Dedifferentiated amniotic fluid mesenchymal stem cell (primary cell): ENCODE data around the gene GCN1.

Experiments used
- DNase-seq: peaks from one replicate; pipeline ENCODE4 v3.0.0-alpha.2; 2016; ENCODE audit errors: extremely low spot score

GCN1 gene

DNA sequence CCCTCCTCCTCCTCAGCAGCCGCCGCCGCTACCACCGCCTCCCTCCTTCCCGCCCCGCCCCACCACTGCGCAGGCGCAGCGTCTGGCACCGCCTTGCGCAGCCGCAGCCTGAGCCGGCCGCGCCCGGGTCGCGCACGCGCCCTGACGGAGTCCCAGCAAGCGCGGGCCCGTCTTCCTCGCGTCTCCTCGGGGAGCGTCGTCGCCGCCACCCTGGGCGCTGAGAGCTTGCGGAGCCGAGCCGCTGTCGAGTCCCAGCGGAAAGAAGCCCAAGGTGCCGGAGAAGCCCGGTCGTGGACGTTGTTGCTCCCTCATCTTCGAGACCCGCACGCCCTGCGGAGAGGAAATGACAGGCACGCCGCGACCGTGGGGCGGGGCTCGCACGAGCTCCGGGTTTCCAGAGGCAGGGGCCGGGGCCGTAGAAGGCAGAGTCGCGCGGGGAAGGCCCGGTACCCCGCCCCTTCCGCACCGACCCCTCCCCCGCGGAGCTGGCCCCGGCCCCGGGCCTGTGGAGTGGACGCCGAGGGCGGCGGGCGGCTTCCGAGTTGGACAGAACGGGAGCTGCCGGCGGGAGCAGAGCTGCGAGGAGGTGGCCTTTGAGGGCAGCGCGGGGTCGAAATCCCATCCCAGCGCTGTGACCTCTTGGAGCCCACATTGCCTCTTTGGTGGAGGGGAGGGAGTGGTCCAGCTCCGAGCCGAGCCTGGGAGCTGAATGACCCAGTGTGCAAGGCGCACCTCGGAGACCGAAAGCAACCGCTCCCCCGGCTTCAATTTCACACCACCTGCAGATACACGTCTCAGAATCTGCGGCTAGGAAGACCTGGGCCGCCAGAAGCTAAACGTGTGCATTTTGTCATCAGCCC, 77.5 kb downstream of the GCN1 start:
- peak; percentile 85 for DNase-seq

DNA sequence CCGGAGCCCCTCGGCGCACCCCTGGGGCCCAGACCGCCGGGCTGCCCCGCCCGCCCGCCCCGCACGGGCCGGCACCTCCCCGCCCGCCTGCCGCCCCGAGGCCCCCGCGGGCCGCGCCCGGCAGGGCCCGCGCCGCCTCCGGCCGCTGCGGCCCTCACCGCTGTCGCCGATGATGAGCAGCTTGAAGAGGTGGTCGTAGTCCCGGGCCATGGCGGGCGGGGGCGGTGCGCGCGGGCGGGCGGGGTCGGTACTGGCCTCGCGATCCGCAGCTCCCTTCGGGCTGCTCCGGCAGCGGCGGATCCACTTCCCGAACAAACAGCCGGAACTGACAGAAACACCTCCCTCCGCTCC, 78.1 kb downstream of the GCN1 start, which contains the start of gene RAB35:
RAB35 (minus strand) TSS at position 313 of the 351 bp plus-strand sequence; CDS start at position 210, 103 bp downstream.
- no peak for DNase-seq

DNA sequence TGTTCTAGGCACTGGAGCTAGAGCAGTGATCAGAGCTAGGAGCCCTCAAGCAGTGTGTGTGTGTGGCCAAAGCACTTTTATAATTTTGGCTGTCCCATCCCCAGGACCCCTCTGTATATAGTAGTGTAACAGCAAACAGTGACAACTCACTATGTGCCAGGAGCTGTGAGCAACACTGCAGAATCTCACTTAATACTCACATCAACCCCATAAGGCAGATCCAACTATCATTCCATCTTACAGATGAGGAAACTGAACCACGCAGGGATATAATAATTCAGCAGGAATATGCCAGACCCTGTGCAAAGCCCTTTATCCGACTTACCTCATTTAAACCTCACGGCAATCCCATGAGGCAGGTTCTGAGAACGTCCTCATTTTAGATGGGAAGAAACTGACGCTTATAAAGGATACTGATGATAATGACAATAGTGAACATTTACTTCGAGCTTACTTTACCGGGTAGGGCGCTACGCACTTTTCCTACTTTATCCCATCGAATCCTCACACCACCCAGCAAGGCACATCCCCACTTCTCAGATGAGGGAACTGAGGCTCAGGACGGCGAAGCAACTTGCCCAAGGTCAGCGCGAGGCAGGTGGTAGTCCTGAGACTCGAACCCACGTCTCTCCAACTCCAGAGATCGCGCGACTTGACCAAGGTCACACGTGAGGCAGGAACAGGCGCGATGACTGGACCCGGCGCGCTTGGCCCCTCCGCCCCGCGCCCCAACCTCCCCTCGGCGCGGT, 78.6 kb downstream of the GCN1 start:
- DNase-seq = no peak

DNA sequence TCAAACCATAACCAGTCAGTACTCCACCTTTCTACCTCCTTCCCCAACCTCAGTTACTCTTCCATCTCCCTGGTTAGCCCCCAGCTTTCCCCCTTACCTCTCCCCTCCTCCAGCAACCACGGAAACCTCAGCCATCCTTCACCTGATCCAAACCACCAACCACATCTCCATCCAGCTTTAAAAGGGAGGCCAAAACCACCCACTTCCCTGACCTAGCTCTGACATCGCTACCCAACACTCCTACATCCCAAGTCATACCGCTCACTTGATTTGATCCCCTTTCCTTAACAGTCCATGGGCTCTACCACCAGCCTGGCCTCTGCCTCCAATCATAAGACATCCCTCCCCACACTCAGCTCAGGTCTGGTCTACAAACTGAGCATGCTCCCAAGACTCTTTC, 79.4 kb downstream of the GCN1 start:
- DNase-seq = no peak

DNA sequence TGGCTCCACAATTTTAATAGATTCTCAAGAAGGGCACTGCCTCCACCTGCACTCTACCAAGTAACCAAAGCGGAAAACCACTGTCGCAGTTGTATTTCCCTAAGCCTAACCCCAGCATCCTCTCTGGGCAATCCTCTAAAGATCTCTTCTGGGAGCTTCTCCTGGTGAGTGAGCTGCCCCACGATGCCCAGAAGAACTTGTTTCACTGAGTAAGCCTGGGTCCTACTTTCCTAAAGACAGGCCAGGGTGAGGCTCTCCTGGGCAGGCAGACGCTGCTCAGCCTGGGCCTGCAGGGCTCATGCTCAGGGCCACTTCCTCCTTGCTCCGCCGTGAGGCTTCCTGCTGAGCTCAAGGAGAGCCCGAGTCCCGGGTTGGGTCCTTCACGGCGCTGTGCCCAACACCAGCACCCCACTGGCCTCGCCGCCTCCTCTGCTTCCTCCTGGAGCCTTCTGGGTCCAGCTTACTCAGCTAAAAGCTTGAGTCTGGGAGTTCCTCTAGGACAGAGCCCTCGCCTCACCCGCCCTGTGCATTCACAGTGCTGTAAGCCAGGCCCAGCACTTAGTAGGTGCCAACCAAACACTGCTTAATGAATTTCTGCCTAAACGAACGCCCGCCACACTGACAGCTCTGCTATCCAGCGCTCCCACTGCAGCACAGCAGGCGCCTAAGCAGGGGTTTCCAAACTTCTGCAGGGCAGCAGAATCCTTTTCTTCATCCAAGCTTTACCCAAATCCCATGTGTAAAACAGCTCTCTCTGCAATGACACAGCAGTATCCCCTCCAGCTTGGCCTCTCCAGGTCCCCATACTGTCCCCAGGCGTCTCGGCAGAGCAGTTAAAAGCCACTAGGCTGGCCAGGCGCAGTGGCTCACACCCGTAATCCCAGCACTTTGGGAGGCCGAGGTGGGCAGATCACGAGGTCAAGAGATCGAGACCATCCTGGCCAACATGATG, 83.7 kb downstream of the GCN1 start:
- DNase-seq = no peak

DNA sequence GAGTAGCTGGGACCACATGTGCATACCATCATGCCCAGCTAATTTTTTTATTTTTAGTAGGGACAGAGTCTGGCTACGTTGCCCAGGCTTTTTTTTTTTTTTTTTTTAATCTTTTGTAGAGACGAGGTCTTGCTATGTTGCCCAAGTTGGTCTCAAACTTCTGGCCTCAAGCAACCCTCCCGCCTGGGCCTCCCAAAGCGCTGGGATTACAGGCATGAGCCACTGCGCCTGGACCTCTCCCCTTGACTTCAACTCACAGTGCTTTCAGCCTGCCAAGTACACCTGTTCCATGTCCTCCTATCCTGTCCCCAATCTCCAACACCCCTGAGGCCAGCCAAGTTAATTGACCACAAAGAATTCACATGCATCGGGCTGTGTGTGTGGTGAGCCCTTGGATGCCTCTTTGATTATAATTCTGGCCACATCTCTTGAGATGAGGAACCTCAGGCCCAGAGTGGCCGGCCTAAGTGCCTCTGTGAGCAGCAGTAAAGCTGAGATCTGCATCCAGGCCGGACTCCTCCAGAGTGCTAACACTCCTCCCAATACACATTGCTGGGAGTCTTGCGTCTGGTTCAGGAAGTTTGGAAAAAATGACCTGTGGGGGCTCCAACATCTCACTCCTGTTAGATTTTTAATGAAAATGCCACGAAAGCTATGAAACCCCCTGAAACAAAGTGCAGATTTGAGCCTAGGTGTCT, 84.8 kb downstream of the GCN1 start:
- no peak for DNase-seq

DNA sequence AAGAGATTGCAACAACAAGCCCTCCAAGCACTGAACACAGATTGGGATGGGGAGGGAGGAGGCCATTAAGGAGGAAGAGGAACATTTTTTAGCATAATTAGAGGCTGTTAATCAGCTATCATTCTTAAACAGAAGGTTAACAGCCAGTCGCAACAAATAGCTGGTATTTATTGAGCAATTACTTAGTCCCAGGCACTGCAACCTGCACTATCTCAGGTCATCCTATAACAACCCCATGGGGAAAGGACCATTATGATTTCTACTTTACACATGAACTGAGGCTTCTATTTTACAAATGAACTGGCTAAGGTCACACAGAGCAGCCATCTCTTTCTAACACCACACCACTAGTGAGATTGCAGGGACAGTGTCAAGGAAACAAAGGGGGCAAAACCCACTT, 88.4 kb downstream of the GCN1 start:
- no peak for DNase-seq

DNA sequence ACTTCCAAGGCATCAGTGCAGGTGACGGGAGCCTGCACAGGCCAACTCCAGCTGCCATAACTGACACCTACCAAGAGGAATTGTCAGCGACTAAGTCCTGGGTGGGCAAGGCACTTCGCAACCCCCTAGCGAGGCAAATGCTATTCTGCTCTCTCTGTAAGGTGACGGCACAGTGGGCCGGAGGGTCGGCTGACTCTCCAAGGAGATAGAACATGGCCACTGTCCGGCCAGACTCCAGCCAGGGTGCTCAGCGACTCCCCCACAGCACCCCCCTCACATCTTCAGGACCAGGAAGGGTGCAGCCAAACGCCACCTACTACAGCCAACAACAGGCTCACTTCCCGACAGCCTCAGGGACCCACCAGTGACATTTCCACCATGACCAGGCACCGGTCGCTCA, 91.1 kb downstream of the GCN1 start:
- DNase-seq = no peak

DNA sequence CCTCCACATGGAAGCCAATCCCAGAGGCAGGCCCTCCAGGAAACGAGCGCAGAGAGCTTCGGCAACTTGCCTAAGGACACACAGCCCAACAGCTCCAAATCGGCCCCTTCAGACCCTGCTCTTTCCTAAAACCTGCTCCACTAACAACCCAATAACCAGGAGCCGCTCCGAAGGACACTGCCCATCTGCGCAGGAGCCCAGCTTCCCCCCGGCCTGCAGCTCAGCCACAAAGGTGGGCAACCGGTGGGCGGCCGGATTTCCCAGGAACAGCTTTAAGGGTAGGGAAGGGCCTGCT, 91.5 kb downstream of the GCN1 start:
- no peak for DNase-seq

DNA sequence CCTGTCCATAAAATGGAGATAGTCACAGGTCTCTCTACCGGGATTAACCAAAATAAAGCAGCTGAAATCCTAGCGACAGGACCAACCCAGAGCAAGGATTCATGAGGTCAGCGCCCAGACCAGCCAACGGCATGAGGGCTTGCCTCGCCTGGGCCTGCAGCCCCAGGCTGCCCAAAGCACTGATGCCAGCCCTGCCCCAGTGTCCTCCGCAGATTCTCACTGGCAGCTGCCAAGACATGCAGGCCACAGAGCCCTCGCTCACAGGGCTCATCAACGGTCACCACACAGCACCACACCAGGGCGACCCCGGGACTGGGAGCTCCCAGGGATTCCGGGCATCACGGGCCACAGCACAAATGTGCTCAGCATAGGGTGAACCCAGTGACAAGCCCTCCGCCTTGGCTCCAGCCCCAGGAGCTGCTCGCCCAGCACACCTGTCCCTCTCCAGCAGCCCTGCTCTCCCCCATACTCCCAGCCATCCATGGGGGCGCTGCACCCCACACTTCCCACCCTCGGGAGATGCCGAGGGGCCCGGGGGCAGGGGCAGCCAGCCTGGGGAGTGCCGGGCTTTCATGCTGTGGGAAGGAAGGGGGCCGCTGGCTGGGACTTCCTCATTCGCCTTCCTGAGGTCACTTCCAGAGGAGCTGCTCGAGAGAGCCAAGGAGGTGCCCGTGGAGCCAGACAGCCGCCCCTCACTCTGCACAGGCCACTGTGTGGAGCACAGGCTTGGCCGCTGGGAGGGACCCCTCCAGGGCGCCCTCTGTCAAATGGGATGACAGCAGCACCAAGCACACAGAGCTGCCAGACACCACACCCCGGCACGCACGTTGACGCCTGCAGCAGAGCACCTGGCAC, 92.1 kb downstream of the GCN1 start:
- DNase-seq = no peak

DNA sequence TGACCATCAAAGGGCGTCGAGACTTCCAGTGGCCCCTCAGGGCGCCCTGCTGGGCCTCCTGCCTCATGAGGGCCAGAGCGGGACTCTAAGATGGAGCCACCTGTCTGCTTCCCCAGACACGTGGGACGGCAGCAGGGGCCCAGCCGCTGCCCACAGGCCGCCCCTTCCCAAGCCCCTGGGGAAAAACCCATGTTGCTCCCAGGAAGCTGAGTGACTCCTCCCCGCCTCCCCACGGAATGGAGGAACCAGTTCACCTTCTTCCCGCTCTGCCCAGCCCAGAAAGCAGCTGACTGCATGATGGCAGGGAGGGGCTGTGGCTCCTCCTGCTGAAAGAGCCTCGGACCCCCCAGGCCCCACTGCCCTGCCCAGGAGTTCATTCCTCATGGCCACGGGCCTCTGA, 92.9 kb downstream of the GCN1 start:
- DNase-seq = no peak

DNA sequence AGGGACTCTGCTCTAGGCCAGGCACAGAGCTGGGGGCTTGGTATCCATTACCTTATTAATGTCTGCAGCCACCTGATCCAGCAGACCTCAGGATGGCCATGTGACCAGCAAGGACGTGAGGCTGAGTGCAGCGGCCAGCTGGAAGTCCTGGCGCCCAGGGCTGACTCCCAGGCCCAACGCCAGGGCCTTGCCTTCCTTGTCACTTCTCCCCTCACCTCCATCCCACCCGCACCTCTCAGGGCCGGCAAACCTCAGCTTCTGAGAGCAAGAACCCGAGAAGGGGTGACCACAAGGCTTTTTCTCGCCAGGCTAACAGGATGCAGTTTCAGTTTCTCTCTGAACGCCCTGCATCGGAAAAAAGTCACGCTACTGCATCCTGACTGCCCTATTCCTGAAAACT, 93.3 kb downstream of the GCN1 start:
- no peak for DNase-seq

DNA sequence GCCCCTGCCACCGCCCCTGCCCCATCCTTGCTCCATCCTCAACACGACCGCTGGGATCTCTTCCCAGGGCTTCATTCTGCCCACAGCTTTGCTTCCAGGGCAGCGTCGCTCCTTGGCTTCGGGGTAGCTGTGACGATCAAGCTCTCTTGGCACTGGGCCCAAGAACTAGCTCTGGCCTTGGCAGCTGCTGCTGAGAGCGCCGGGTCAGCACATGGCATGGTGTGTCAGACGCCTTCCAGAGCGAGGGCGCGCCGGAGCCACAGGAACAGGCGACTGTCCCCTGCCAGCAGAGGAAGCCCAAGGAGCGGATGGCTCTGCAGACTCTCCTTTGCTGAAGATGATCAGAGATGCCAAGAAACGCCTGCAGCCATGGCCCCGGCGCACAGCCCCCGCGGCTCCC, 93.9 kb downstream of the GCN1 start:
- no peak for DNase-seq

DNA sequence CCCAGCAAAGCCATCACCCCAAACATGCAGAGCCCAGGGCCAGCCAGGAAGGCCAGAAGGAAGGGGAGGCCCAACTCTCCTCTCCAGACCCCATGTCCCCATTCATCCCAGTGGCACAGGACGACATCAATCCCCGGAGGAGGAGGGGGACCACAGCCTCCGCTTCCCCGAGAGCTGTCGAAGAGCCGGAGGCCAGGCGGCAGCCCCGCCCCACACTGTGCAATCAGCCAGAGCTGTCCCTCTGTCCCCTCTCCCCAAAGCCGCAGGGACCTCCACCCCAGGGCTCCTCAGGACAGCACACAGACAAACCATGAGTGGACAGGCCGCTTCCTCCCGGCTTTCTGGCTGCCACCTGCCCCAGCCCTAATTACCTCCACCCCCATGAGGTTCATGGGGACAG, 94.8 kb downstream of the GCN1 start:
- DNase-seq = no peak

DNA sequence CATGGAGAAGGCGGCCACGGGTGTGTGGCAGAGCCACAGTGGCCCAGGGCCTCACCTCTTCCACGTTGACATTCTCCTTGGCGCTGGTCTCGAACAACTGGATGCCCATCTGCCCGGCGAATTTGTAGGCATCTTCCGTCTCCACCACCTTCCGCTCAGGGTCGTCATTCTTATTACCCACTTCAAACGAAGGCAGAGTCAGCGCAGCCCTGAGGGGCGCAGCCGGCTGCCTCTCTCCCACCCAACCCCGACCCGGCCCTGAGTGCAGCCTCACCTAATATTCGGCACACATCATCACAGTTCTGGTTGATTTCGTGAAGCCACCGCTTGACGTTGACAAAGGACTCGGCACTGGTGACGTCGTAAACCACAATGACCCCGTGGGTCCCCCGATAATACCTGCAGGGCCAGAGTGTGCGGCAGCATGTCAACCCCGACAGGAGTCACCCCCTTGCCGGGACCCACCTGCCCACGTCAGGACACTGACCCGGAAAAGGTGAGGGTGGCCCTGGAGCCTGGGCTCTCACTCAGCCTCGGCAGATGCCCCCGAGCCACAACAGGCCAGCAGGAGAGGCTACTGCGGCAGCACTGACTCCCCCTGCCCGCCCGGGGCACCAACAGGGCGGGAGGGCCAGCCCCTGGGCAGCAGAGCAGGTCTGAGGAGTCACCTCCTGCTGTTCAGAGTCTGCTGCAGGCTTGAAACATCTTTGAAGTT, 95.6 kb downstream of the GCN1 start:
- no peak for DNase-seq

DNA sequence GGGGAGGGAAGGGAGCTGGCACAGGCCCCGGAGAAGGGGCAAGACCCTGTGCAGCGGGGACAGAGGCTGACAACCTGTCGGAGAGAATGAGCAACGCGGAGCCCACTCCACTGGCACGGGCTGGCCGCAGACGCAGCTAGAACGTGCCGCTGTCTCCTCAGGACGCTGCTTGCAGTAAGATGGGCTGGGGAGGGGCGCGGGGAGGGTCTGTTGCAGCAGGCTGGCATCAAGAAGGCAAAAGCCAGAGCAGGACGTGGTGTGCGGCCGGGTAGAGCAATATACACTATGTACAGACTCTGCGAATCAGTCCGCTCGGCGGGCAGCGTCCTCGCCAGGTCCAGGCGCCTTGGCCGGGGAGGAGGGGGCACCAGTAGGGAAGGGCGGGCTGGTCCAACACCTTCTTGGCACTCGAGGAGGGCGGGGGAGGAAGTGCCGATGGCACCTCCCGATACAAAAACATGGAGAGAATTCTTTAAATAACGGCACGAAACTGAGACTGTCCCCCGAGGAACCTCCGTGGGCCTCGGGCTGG, 97.8 kb downstream of the GCN1 start:
- DNase-seq = no peak

DNA sequence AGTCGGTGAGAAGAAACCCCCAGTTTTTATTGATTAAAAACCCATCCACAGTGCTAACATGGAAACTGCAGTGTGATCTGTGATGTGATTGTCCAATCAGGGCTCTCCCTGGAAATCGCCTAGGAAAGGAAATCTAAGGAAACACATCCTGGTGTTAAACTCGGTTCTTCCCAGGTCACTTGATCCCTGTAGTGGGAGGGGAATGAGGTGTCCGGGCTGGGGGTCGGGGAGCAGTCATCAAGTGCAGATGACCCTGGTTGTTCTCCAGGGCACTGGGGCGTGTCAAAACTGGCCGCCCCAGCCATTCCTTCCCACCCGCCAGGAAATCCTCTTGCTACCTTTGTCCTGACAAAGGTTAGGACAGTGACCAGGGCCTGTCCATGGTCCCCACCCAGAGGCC, 98.8 kb downstream of the GCN1 start:
- no peak for DNase-seq

DNA sequence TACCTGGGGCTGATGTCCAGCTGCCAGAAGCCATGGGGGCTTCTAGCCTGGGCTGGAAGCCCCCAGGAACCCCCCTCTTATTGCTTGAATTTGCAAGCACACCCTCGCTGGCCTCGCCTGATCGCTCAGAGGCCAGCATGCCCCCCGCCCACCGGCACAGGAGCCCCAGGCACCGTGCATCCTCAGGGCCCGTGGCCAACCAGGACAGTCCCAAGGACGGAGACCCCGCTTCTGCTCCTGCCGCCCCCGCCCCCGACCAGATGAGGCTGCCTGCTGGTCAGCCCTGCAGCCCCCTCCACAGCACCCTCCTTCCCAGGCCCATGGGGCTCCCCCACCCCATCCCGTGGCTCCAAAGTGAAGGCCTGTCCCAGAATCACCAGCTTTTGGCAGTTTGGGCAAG, 99.2 kb downstream of the GCN1 start:
- DNase-seq = no peak

DNA sequence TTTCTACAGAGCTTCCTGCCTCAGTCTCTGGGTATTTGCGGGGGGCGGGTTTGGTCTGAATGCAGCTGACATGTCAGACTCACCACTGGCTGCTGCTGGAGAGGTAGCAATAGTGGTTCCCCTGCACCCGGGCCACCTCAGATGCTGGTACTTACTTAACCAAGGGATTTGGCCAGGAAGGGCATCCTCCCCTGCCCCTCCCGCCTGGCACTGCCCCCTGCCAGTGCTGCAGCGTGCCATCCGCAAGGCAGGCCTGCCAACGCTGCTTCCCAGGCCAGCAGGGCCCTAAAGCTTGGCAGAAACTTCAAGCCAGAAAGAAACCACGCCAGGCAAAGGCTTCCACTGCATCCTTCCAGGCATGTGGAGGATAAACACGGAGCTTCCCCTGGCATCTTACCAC, 100.0 kb downstream of the GCN1 start:
- DNase-seq = no peak
